Mesendoderm (in vitro differentiated cells): ENCODE measurements around the gene ADAMTS14.

Experiments used
- DNase-seq: peaks from one replicate; pipeline ENCODE4 v3.0.0; 2013
- H2AK5ac ChIP-seq: 2 replicates; pipeline ENCODE4 v1.6.1; 2013; ENCODE audit warnings: low read length, inconsistent platforms
- H2BK120ac ChIP-seq: 2 replicates; pipeline ENCODE4 v1.6.1; 2013; ENCODE audit warnings: low read depth, mild to moderate bottlenecking, low read length, moderate library complexity, mixed read lengths
- H2BK15ac ChIP-seq: replicated peaks from 2 replicates; pipeline ENCODE4 v1.6.1; 2013; ENCODE audit warnings: low read depth, mild to moderate bottlenecking, moderate library complexity
- H2BK5ac ChIP-seq: 2 replicates; pipeline ENCODE4 v1.6.1; 2013; ENCODE audit warnings: low read length, inconsistent platforms
- H3K18ac ChIP-seq: 2 replicates; pipeline ENCODE4 v1.6.1; 2013; ENCODE audit warnings: mild to moderate bottlenecking, low read length, mixed read lengths
- H3K23ac ChIP-seq: one replicate; pipeline ENCODE4 v1.6.1; 2013; ENCODE audit warnings: low read length
- H3K27ac ChIP-seq: 2 replicates; pipeline ENCODE4 v1.5.1; 2013; ENCODE audit warnings: low read depth, mild to moderate bottlenecking, inconsistent platforms, low read length, moderate library complexity
- H3K27me3 ChIP-seq: 2 replicates; pipeline ENCODE4 v1.6.1; 2013; ENCODE audit warnings: low read length, control low read depth, mild to moderate bottlenecking, inconsistent platforms; ENCODE audit not compliant: insufficient read depth, poor library complexity
- H3K36me3 ChIP-seq: 2 replicates; pipeline ENCODE4 v1.6.1; 2013; ENCODE audit warnings: low read length, inconsistent platforms; ENCODE audit not compliant: control insufficient read depth, insufficient read depth
- H3K4ac ChIP-seq: one replicate; pipeline ENCODE4 v1.6.1; 2013; ENCODE audit warnings: low read depth, mild to moderate bottlenecking, low read length, moderate library complexity
- H3K4me1 ChIP-seq: 2 replicates; pipeline ENCODE4 v1.6.1; 2013; ENCODE audit warnings: low read depth, low read length, inconsistent platforms; ENCODE audit not compliant: control insufficient read depth
- H3K4me2 ChIP-seq: 2 replicates; pipeline ENCODE4 v1.6.1; 2013; ENCODE audit warnings: low read length
- H3K4me3 ChIP-seq: 2 replicates; pipeline ENCODE4 v1.5.1; 2013; ENCODE audit warnings: mild to moderate bottlenecking, low read length
- H3K56ac ChIP-seq: one replicate; pipeline ENCODE4 v1.6.1; 2013; ENCODE audit warnings: low read length
- H3K79me1 ChIP-seq: 2 replicates; pipeline ENCODE4 v1.6.1; 2013; ENCODE audit warnings: low read length, inconsistent platforms
- H3K79me2 ChIP-seq: 2 replicates; pipeline ENCODE4 v1.6.1; 2013; ENCODE audit warnings: mild to moderate bottlenecking, low read length; ENCODE audit not compliant: control insufficient read depth, insufficient read depth
- H3K9ac ChIP-seq: 2 replicates; pipeline ENCODE4 v1.6.1; 2013; ENCODE audit warnings: low read length, inconsistent platforms
- H4K5ac ChIP-seq: one replicate; pipeline ENCODE4 v1.6.1; 2013; ENCODE audit warnings: low read length
- H4K8ac ChIP-seq: one replicate; pipeline ENCODE4 v1.6.1; 2013; ENCODE audit warnings: low read depth, mild to moderate bottlenecking, control low read depth, low read length, moderate library complexity
- WGBS: extraction: QIAGEN DNeasy Blood & Tissue Kit; methylation state at CpG from one replicate; pipeline ENCODE4 v1.1.7; 2013; ENCODE audit warnings: low lambda C conversion rate, missing lambda C conversion rate; ENCODE audit not compliant: insufficient coverage; ENCODE audit errors: extremely low coverage; 5-methylcytosine and 5-hydroxymethylcytosine counted together

Gene ADAMTS14

GRCh38 chr10:70780370-70780760 lies 108.1 kb downstream of the ADAMTS14 start:
- H3K27me3 ChIP-seq, result no peaks in the 10 kb centered on the region
- no CpG with 5 or more reads among the region's 9 CpGs for WGBS

GRCh38 chr10:70780772-70781171 lies 108.5 kb downstream of the ADAMTS14 start:
- Histone ChIP-seq H3K4me1 (peaks cover 2% of the 10 kb centered on the region), H2BK120ac (no peak overlapping the region), H2BK15ac (no peak overlapping the region), H4K8ac (no peak overlapping the region), H3K36me3 (no peaks in the 10 kb centered on the region), H3K79me2 (no peaks in the 10 kb centered on the region), H3K79me1 (no peaks in the 10 kb centered on the region), H3K9ac (no peak overlapping the region), H4K5ac (no peak overlapping the region), H2BK5ac (no peak overlapping the region), H3K4me2 (no peak overlapping the region), H3K4ac (no peak overlapping the region), H2AK5ac (no peak overlapping the region), H3K27me3 (no peaks in the 10 kb centered on the region), H3K23ac (no peak overlapping the region), H3K4me3 (no peak overlapping the region), H3K18ac (no peak overlapping the region), H3K56ac (no peak overlapping the region), H3K27ac (no peak overlapping the region)
- no peak for DNase-seq
- no CpG with 5 or more reads among the region's 4 CpGs for WGBS

More at GRCh38 chr10:70780370-70780760, 108.1 kb downstream of the ADAMTS14 start:
- Histone ChIP-seq H3K4me2 (no peak overlapping the region), H3K23ac (no peak overlapping the region), H3K18ac (no peak overlapping the region), H2BK5ac (no peak overlapping the region), H2BK15ac (no peak overlapping the region), H3K79me2 (no peaks in the 10 kb centered on the region), H3K9ac (no peak overlapping the region), H3K4me1 (peaks cover 2% of the 10 kb centered on the region), H3K4ac (no peak overlapping the region), H3K27ac (no peak overlapping the region), H2AK5ac (no peak overlapping the region), H4K8ac (no peak overlapping the region), H4K5ac (no peak overlapping the region), H3K56ac (no peak overlapping the region), H3K36me3 (no peaks in the 10 kb centered on the region), H3K79me1 (no peaks in the 10 kb centered on the region), H3K4me3 (no peak overlapping the region), H2BK120ac (no peak overlapping the region)
- no peak for DNase-seq

GRCh38 chr10:70781461-70782051 lies 109.2 kb downstream of the ADAMTS14 start:
- Histone ChIP-seq H3K27me3 (no peaks in the 10 kb centered on the region), H3K4ac (no peak overlapping the region), H4K8ac (no peak overlapping the region), H2BK15ac (no peak overlapping the region), H2AK5ac (no peak overlapping the region), H3K79me2 (no peaks in the 10 kb centered on the region), H3K18ac (no peak overlapping the region), H3K4me3 (no peak overlapping the region), H3K9ac (no peak overlapping the region), H3K4me2 (no peak overlapping the region), H2BK120ac (no peak overlapping the region), H3K36me3 (no peaks in the 10 kb centered on the region), H3K23ac (no peak overlapping the region), H3K27ac (no peak overlapping the region), H2BK5ac (no peak overlapping the region), H3K56ac (no peak overlapping the region), H3K4me1 (peaks cover 2% of the 10 kb centered on the region), H3K79me1 (no peaks in the 10 kb centered on the region), H4K5ac (no peak overlapping the region)
- no peak for DNase-seq
- WGBS, result no CpG with 5 or more reads among the region's 8 CpGs

GRCh38 chr10:70782086-70782745 lies 109.9 kb downstream of the ADAMTS14 start:
- H2BK120ac ChIP-seq, result no peak overlapping the region
- H2BK15ac ChIP-seq, result no peak overlapping the region
- H2BK5ac ChIP-seq, result no peak overlapping the region
- H3K79me1 ChIP-seq, result no peaks in the 10 kb centered on the region
- H3K56ac ChIP-seq, result no peak overlapping the region
- no peak overlapping the region for H3K18ac ChIP-seq
- no peak overlapping the region for H4K8ac ChIP-seq
- H3K4ac ChIP-seq, result no peak overlapping the region
- no peak overlapping the region for H3K4me3 ChIP-seq
- no peaks in the 10 kb centered on the region for H3K79me2 ChIP-seq
- no peak overlapping the region for H4K5ac ChIP-seq
- H2AK5ac ChIP-seq, result no peak overlapping the region
- H3K9ac ChIP-seq, result no peak overlapping the region
- H3K27me3 ChIP-seq, result no peaks in the 10 kb centered on the region
- no peaks in the 10 kb centered on the region for H3K36me3 ChIP-seq
- H3K27ac ChIP-seq, result no peak overlapping the region
- DNase-seq, result no peak
- no CpG with 5 or more reads among the region's 4 CpGs for WGBS
- no peak overlapping the region for H3K23ac ChIP-seq
- H3K4me2 ChIP-seq, result no peak overlapping the region
- H3K4me1 ChIP-seq, result peaks cover 2% of the 10 kb centered on the region

GRCh38 chr10:70782746-70783680 lies 110.7 kb downstream of the ADAMTS14 start:
- peaks cover 2% of the 10 kb centered on the region for H3K4me1 ChIP-seq
- H3K4me2 ChIP-seq, result no peak overlapping the region

More at GRCh38 chr10:70782746-70783680, 110.7 kb downstream of the ADAMTS14 start:
- Histone ChIP-seq H3K4me3 (no peak overlapping the region), H2AK5ac (no peak overlapping the region), H3K79me2 (no peaks in the 10 kb centered on the region), H2BK5ac (no peak overlapping the region), H4K8ac (no peak overlapping the region), H3K4ac (no peak overlapping the region), H3K9ac (no peak overlapping the region), H3K27ac (no peak overlapping the region), H2BK120ac (no peak overlapping the region), H3K23ac (no peak overlapping the region), H3K18ac (no peak overlapping the region), H3K27me3 (no peaks in the 10 kb centered on the region), H3K36me3 (no peaks in the 10 kb centered on the region), H3K56ac (no peak overlapping the region), H3K79me1 (no peaks in the 10 kb centered on the region), H4K5ac (no peak overlapping the region), H2BK15ac (no peak overlapping the region)
- no peak for DNase-seq
- WGBS, result no CpG with 5 or more reads among the region's 11 CpGs
